PFSK-1 (cell line): ENCODE results near the gene MCAT.

Source experiments
- FOXP2 ChIP-seq: optimal IDR thresholded peaks from 2 replicates; pipeline ENCODE3; 2011; ENCODE audit warnings: borderline replicate concordance, control low read depth, inconsistent platforms; ENCODE audit not compliant: insufficient read depth; ENCODE audit errors: extremely low read length, extremely low read depth
- POLR2AphosphoS5 ChIP-seq: IDR thresholded peaks from 2 replicates; pipeline ENCODE4 v1.6.1; 2012; ENCODE audit warnings: low read depth, mild to moderate bottlenecking, control low read depth, low read length, moderate library complexity
- SIN3A ChIP-seq: IDR thresholded peaks from 2 replicates; pipeline ENCODE4 v1.6.1; 2012; ENCODE audit warnings: mild to moderate bottlenecking, low read length, moderate library complexity, borderline replicate concordance; ENCODE audit not compliant: insufficient read depth
- TAF1 ChIP-seq: IDR thresholded peaks from 2 replicates; pipeline ENCODE4 v1.6.1; 2012; ENCODE audit warnings: low read length, control low read depth, borderline replicate concordance; ENCODE audit not compliant: insufficient read depth
- TF ChIP-seq, protein P1 (sequence below), 2 experiments: IDR thresholded peaks; 2 replicates each; pipeline versions ENCODE4 v1.6.1 to v1.8.0; 2011 to 2012; ENCODE audit warnings: low read depth in 2 of 2, low read length in 2 of 2, control low read depth in 1 of 2, inconsistent platforms in 1 of 2, mild to moderate bottlenecking in 1 of 2, moderate library complexity in 1 of 2; ENCODE audit not compliant: insufficient read depth in 1 of 2

MCAT gene

DNA sequence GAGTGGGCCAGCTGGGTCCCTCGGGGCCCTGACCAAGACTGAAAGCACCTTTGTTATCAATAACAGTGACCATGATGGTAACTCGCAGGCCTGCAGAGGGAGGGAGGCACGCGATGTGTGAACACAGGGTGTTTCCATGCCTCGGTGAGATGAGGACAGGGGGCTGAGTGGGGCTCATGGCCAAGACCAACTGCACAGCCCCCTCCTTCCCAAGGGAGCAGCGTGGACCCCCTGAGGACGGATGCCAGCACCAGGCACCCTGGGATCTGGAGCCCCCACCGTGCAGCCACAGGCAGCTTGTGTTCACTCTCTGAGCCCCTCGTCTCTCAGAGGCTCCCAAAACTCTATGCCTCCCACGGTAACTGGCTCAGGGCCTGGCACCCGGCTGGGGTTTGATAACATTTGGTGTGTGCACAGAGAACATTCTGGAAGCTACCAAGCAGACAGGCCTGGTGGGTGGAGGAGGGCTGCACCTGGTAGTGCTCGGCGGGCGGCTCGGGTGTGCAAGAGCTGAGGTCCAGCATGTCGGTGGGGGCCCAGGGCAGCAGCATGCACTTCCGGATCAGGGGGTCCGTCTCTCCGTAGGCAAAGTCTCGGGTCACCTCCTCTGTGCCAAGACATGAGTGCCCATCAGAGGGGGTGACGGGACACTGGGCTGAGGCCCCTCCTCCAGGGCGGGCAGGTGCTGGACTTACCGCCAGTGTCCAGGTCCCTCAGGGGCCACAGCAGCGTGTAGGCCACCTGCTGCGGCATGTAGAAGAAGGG is 36.1 kb upstream of the MCAT start:
- no peak for TF ChIP-seq FOXP2
- TF ChIP-seq POLR2AphosphoS5: no peak
- TF ChIP-seq SIN3A: no peak

DNA sequence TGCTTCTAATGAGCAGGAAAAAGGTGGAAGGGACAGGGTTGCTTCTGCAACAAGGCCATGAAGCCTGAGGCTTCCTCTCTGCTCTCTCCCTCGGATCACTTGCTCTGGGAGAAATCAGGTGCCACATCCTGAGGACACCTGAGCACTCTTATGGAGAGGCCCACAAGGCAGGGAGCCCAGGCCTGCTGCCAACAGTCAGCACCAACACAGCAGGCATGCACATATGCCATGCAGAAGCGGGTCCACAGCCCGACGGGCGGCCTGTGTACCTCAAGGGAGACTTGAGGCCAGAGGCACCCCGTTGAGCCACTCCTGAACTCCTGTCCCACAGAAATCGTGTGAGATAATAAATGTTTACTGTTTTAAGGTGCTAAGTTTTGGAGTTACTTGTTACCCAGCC is 34.3 kb upstream of the MCAT start:
- TF ChIP-seq SIN3A (no peak), FOXP2 (no peak), POLR2AphosphoS5 (no peak), TAF1 (no peak)
- TF ChIP-seq, protein P1, sequence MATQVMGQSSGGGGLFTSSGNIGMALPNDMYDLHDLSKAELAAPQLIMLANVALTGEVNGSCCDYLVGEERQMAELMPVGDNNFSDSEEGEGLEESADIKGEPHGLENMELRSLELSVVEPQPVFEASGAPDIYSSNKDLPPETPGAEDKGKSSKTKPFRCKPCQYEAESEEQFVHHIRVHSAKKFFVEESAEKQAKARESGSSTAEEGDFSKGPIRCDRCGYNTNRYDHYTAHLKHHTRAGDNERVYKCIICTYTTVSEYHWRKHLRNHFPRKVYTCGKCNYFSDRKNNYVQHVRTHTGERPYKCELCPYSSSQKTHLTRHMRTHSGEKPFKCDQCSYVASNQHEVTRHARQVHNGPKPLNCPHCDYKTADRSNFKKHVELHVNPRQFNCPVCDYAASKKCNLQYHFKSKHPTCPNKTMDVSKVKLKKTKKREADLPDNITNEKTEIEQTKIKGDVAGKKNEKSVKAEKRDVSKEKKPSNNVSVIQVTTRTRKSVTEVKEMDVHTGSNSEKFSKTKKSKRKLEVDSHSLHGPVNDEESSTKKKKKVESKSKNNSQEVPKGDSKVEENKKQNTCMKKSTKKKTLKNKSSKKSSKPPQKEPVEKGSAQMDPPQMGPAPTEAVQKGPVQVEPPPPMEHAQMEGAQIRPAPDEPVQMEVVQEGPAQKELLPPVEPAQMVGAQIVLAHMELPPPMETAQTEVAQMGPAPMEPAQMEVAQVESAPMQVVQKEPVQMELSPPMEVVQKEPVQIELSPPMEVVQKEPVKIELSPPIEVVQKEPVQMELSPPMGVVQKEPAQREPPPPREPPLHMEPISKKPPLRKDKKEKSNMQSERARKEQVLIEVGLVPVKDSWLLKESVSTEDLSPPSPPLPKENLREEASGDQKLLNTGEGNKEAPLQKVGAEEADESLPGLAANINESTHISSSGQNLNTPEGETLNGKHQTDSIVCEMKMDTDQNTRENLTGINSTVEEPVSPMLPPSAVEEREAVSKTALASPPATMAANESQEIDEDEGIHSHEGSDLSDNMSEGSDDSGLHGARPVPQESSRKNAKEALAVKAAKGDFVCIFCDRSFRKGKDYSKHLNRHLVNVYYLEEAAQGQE (IDR thresholded peaks at IDR 0.05; ENCODE audit: insufficient read depth in 1 of 2, low read depth in 2 of 2, low read length in 2 of 2): no peak

DNA sequence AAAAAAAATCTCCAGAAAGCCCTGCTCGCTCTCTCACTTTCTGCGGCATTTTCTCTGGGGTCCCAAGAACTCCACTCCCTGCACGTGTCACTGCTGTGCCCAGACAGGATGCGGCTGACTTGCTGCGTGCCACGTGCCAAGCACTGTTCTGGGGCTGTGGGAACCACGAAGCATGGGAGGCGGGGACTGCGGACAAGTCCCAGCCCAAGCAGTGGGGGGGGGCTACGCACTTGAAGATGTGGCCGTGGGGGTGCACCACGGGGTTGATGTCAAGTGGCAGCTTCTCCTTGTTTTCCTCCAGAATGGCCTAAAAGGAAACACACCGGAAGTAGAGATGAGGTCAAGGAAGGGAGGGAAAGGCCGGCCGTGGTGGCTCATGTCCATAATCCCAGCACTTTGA is 32.9 kb upstream of the MCAT start:
- TF ChIP-seq POLR2AphosphoS5 (no peak), FOXP2 (no peak), TAF1 (no peak), SIN3A (no peak)
- TF ChIP-seq, protein P1 (IDR thresholded peaks at IDR 0.05; ENCODE audit: insufficient read depth in 1 of 2, low read depth in 2 of 2, low read length in 2 of 2): no peak

DNA sequence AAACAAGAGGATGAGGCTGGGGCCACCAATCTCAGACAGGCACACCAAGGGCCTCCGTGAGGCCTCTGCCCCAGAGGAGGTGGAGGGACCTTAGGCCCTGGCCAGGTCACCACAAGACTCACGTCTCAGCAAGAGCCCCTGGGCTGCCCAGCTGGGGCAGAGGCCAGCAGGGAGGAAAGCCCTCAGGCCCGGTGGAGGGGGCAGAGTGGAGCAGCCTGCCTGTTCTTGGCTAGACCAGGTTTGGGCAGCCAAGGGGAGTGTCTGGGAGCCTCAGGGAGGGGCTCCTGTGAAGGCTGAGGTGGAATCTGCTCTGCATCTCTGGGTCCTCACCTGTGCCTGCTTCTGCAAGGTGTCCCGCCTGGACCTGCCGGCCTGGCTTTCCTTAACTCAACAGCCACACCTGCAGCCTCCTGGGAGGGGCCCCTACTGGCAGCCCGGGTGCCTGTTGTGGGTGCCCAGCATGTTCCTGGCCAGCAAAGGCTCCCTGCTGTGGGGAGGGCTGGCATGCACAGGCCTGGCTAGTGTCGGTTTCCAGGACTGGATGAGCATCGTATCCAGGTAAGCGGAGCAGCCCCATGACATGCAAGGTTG is 31.8 kb upstream of the MCAT start:
- TF ChIP-seq FOXP2 (no peak), POLR2AphosphoS5 (no peak), SIN3A (no peak), TAF1 (no peak)
- TF ChIP-seq, protein P1 (IDR thresholded peaks at IDR 0.05; ENCODE audit: insufficient read depth in 1 of 2, low read depth in 2 of 2, low read length in 2 of 2): no peak

DNA sequence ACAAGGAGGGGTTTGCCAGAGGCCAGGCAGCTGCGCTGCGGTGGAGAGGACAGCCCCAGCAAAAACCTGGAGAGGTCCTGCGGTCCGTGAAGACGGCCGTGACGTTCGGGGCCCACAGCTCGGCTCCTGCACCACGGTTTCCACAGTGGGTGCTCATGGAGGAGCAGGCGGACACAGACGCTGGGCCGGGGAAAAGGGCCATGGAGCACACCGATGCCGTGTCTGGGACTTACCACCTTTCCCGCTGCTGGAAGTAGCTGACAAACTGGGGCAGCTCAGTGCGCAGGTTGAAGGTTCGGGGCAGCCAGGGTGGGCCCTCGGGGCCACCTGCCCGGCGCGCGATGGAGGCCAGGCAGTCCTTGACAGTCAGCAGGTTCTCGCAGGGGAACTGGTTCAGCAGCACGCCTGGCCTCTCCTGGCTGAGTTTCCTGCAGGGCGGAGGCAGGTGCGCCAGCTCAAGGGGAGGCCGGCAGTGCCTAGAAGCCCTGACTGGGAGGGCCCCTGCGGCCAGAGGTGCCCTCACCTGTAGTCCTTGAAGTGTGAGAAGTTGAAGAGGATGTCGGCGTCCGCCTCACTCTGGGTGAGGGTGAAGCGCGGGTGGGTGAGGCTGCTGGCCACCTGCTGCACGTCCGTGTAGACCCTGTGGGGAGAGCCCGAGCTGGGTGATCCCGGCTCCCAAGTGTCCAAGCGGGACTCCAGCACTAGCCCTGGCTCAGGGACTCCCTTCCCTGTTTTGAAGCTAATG is 30.9 kb upstream of the MCAT start:
- TF ChIP-seq TAF1 (no peak), FOXP2 (no peak), SIN3A (no peak), POLR2AphosphoS5 (no peak)
- TF ChIP-seq, protein P1 (IDR thresholded peaks at IDR 0.05; ENCODE audit: insufficient read depth in 1 of 2, low read depth in 2 of 2, low read length in 2 of 2): no peak
